SK-N-SH (cell line): Measurements from ENCODE around the gene TNS4.

Experiments
- CTCF ChIP-seq: fragments of 200-600 bp; sonication (generic); IDR thresholded peaks from 2 replicates; pipeline ENCODE4 v1.6.1; 2017; ENCODE audit warnings: antibody characterized with exemption, mild to moderate bottlenecking, moderate library complexity
- EP300 ChIP-seq, 2 experiments: IDR thresholded peaks; 2 replicates each; pipeline versions ENCODE4 v1.4.0 to v1.6.1; 2012; ENCODE audit warnings: borderline replicate concordance in 1 of 2, low read depth in 1 of 2, low read length in 1 of 2
- EZH2phosphoT487 ChIP-seq: fragments of 200-600 bp; sonication (generic); IDR thresholded peaks from 2 replicates; pipeline ENCODE4 v1.6.1; 2017; ENCODE audit warnings: low read depth, mixed run types, mild to moderate bottlenecking, antibody characterized with exemption, moderate library complexity, borderline replicate concordance
- GABPA ChIP-seq: IDR thresholded peaks from 2 replicates; pipeline ENCODE4 v1.4.0; 2012; ENCODE audit warnings: low read depth, mild to moderate bottlenecking
- POLR2AphosphoS5 ChIP-seq: IDR thresholded peaks from 2 replicates; pipeline ENCODE4 v1.6.1; 2012; ENCODE audit warnings: low read depth, low read length
- TEAD4 ChIP-seq: IDR thresholded peaks from 2 replicates; pipeline ENCODE4 v1.4.0; 2012; ENCODE audit warnings: mild to moderate bottlenecking, borderline replicate concordance; ENCODE audit not compliant: insufficient read depth
- TF ChIP-seq, protein P1 (sequence below): fragments of 150-350 bp; IDR thresholded peaks from 2 replicates; pipeline ENCODE4 v1.6.1; 2017; ENCODE audit warnings: antibody characterized with exemption, low read length, low read depth, borderline replicate concordance

DNA sequence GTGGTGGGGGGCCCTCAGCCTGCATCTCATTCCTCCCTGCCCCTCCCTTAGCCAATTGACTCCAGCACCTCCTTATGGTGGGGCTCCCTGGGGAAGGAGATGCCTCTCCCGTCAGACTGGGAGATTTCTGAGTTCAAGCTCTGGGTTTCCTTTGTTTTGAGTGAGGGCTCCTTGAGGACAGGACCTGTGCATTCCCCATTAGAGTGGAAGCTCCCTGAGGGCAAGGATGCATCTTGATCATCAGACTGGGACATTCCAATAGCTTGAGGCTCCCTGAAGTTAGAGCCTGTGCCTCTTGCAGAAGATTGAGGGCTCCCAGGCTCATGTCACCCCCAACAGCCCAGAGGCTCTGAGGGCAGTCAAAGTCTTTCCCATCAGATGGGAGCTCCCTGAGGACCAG lies 23.6 kb downstream of the TNS4 start:
- no peak for TF ChIP-seq EP300 (IDR thresholded peaks at IDR 0.05; ENCODE audit: borderline replicate concordance in 1 of 2, low read depth in 1 of 2, low read length in 1 of 2)
- TF ChIP-seq, protein P1, sequence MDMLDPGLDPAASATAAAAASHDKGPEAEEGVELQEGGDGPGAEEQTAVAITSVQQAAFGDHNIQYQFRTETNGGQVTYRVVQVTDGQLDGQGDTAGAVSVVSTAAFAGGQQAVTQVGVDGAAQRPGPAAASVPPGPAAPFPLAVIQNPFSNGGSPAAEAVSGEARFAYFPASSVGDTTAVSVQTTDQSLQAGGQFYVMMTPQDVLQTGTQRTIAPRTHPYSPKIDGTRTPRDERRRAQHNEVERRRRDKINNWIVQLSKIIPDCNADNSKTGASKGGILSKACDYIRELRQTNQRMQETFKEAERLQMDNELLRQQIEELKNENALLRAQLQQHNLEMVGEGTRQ = no peak
- no peak for TF ChIP-seq TEAD4
- no peak for TF ChIP-seq EZH2phosphoT487
- TF ChIP-seq CTCF = no peak
- no peak for TF ChIP-seq GABPA
- TF ChIP-seq POLR2AphosphoS5 = no peak
